Activated T-cell treated with anti-CD3 and anti-CD28 coated beads for 4 hours (primary cell): ENCODE results near the gene EMD.
A peak's percentile ranks its signal among the peaks of the same experiment; 100 is the strongest.
"Not testable (repeated sequence)": the region's sequence is repeated elsewhere in the genome, so short reads cannot be mapped to it uniquely, and the experiment has no call there.

Experiments
- DNase-seq: peaks from one replicate; pipeline ENCODE4 v3.0.0-alpha.2; 2020

EMD gene

GRCh38 chrX:154372612-154373022 lies 6.5 kb upstream of the EMD start:
- no peak for DNase-seq

- no peak for DNase-seq
These were observed 5.5 kb upstream of the EMD start for GRCh38 chrX:154373340-154374306.

- no peak for DNase-seq
These were observed 4.6 kb upstream of the EMD start, which contains the start of gene FLNA for GRCh38 chrX:154374313-154375155. TSS of gene FLNA (minus strand) at chrX:154374634. CDS start at chrX:154371245, 3,389 bp downstream.

- DNase-seq, result no peak
These were observed 4.0 kb upstream of the EMD start for GRCh38 chrX:154375156-154375504.

- DNase-seq, result no peak
These were observed 2.3 kb upstream of the EMD start for GRCh38 chrX:154376774-154377173.

GRCh38 chrX:154378059-154378798 lies 866 bp upstream of the EMD start:
- DNase-seq, result no peak

GRCh38 chrX:154379569-154379951 lies 465 bp downstream of the EMD start:
- DNase-seq, result no peak

- DNase-seq, result no peak
These were observed 1.1 kb downstream of the EMD start for GRCh38 chrX:154380153-154380552.

- DNase-seq, result no peak
These were observed 1.7 kb downstream of the EMD start for GRCh38 chrX:154380787-154381186.

GRCh38 chrX:154381271-154381670 lies 2.2 kb downstream of the EMD start:
- DNase-seq, result no peak

- DNase-seq, result no peak
These were observed 3.5 kb downstream of the EMD start for GRCh38 chrX:154382483-154383069.

- no peak for DNase-seq
These were observed 4.5 kb downstream of the EMD start for GRCh38 chrX:154383359-154384283.

GRCh38 chrX:154384284-154384892 lies 5.3 kb downstream of the EMD start:
- DNase-seq, result no peak

GRCh38 chrX:154388094-154388493 lies 9.0 kb downstream of the EMD start:
- not testable (repeated sequence) for DNase-seq

- DNase-seq, result not testable (repeated sequence)
These were observed 9.6 kb downstream of the EMD start for GRCh38 chrX:154388649-154389048.

- DNase-seq, result not testable (repeated sequence)
These were observed 11.0 kb downstream of the EMD start for GRCh38 chrX:154389812-154390747.

- not testable (repeated sequence) for DNase-seq
These were observed 17.3 kb downstream of the EMD start for GRCh38 chrX:154396363-154396762.

- peak; percentile 43 for DNase-seq
These were observed 18.1 kb downstream of the EMD start for GRCh38 chrX:154396973-154397887.
